Measurements from ENCODE around the gene PRSS22.

DNA sequence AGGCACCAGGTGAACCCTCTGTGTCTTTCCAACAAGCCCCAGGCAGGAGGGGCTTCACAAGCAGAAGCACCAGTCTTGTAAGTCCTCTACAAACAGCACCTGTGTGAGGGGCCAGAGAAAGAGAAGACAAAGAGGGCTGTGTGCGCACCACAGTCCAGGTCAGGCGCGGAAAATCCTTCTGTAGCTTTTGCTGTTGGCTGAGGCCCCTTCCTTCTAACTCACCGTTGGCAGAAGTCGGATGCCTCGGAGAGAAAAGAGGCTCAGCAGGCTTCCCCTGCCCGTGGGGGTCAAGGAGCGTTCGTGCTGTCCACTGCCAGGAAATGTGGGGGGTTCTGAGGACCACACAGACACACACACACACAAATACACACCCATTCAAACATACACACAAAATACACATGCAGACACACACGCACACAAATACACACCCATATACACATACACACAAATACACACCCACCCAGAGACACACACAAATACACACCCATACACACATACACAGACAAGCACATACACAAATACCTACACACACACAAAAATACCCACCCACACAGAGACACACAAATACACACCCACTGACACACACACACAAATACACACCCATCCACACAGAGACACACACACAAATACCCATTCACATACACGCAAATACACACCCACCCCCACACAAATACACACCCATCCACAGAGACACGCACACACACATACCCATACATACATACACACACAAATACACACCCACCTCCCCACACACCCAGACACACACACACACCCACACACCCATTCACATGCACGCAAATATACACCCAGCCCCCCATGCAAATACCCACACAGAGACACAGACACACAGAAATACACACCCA, 21.1 kb downstream of the PRSS22 start:
- no peak for TF ChIP-seq CTCF (conservative IDR thresholded peaks at IDR 0.05 in 1 of 2, IDR thresholded peaks at IDR 0.05 in 1 of 2; ENCODE audit: extremely low read depth in 1 of 2, insufficient read depth in 1 of 2, low read depth in 1 of 2, low read length in 2 of 2)
- TF ChIP-seq EZH2 (IDR thresholded peaks at IDR 0.05; ENCODE audit: borderline replicate concordance, low read length): no peak
